GM18505 (cell line): ENCODE measurements around the gene KRT3.
"Not testable (repeated sequence)": the region's sequence is repeated elsewhere in the genome, so short reads cannot be mapped to it uniquely, and the experiment has no call there.

Source experiments
- ATAC-seq: cut with Tn5 transposase; IDR thresholded peaks from one replicate; pipeline ENCODE4 v1.9.1; 2021; ENCODE audit not compliant: unreplicated experiment
- POLR2A ChIP-seq: IDR thresholded peaks from 4 replicates; pipeline ENCODE4 v1.6.1; 2011; ENCODE audit warnings: borderline replicate concordance; ENCODE audit not compliant: insufficient read depth, insufficient read length; ENCODE audit errors: extremely low read depth

Gene KRT3

DNA sequence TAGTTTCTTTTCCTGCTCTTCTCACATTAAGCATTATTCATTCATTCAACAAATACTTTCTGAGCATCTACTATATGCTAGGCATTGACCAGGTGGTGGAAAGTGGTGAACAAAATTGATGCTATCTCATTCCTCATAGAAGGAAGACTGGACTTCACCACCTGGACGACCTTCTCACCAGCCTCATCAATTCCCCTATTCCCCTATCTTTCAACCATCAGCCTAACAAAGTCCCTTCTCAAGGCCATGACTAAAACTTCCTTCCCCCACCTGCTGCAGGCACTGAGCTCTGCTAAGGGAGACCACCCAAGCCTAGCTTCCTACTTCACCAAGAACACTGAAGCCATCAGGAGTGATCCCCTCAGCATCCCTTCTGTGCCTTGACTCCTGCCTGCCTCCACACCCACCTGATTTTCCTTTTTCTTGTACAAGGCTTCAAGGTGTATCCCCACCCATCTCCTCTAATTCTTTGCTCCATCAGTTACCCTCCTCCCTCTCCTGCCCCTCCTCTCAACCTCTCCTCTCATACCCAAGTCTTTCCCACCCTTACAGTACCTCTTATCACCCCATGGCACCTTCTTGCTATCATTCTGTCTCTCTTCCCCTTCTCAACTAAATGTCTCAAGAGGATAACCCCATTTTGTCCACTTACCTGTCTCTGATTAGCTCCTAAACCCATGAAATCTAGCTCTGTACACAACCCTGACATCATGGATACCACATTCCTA, 38.3 kb downstream of the KRT3 start:
- no peak for TF ChIP-seq POLR2A
- ATAC-seq: no peak

DNA sequence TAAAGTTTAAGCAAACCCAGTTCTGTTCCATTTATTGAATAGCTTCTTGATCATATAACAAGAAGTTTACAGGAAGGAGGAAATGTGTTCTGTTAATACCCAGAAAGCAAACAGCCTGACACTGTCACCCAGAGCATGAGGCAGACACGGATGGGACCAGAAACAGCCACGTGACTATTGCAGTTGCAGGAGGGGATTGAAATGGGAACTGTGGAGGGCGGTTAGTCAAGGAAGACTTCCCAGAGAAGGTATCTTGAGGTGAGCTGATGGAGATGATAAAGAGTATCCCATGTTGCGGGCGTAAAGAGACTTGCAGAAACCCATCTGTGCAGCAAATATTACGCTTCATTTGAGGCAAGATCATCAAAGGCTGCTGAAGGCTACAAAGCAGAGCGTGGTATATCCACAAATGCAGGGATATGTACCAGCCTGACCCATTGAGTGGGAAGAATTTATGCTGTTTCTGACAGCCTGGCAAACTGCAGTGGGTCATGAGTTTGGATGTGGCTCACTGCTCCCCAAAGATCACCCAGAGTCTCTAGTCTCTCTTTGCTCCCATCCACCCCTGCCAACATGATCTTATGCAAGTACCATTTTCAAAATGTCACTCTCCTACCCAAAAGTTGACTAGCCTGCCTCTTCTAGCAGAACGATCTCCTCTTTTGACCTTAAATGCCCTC, 39.5 kb downstream of the KRT3 start:
- no peak for TF ChIP-seq POLR2A
- ATAC-seq: no peak

DNA sequence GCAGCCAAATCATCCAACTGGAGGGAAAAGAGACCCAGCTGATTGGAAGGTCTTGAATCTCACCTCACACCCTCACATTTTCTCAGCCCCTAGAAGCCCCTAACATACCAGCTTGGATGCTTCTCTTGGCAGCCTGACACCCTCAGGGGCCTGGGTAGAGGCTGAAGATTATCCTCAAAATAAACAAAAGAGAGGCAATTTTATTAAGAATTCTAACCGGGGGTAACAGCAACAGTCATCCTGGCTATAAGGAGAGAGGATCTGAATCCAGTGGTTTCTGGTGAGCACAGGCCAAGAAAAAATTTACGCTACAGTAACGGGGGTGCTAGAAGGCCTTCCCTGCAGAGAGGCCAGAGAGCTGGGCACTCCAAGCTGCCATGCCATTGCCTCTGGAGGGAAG, 40.4 kb downstream of the KRT3 start:
- TF ChIP-seq POLR2A: no peak
- ATAC-seq: no peak

DNA sequence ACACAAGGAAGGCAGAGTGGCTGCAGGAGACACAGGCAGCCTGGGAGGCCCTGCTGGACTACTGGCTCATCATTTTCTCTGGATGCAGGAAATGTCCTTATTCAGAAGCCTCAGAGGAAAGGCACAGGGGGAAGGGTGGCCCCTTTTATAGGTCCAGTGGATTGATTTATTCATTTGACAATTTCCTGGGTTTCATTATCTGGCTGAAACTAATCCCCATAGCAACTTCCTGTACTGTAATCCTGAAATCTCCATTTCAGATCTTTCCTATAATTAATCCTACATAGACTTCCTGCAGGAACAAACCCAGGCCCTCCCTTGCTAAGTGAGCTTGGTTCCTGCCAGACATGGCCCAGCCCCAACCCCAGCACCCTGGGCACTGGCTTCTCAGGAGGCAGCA, 41.8 kb downstream of the KRT3 start:
- ATAC-seq: no peak
- TF ChIP-seq POLR2A: no peak

DNA sequence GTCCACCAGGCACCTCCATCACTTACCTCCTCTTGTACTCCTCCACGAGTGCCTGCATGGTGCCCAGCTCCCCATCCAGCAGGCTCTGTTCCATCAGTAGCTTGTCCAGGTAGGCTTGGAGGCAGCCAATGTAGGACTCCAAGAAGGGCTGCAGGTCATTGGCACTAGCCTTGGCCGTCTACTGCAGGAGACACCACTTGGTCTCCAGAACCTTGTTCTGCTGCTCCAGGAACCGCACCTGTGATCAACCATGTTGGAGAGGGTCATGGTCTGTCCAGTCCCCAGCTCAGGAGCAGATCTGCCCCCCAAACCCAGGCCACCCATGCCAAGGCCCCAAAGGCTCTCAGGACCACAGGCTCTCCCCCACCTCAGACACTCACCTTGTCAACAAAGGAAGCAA, 42.6 kb downstream of the KRT3 start:
- TF ChIP-seq POLR2A: no peak
- ATAC-seq: no peak

DNA sequence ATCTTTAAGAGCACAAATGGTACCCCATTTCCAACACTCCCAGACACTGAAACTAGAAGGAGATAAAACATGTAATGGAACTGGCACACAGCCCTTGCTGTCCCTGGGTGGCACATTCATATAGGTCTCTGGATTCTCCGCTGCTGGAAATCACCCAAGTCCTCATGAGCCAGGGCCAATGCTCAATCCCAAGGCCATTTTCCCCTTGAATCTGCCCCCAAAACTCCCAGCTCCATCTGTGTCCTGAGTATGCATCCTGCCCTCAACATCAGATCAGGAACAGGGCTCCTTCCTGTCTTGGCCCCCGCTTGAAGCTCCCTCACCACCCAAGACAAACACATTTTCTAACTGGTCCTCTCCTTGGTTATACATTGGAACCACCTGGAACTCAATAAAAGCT, 43.4 kb downstream of the KRT3 start:
- ATAC-seq: no peak
- TF ChIP-seq POLR2A: no peak

DNA sequence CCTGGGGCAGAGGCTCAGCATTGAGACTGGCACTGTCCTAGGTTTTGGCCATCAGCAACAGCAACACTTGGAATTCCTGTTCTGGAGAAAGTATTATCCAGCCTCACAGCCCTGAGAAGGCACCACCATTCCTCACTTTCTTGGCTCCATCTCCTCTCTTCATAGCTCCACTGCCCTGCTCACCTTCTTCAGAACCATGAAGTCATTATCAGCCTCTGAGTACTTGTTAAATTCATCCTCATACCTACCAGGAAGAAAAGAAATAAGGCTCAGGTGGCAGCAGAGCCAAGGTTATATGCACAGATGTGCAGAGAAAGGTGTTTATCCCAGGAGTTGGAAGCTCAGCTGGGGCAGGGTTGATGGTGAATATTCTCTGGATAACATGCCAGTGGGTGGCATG, 44.1 kb downstream of the KRT3 start:
- no peak for TF ChIP-seq POLR2A
- ATAC-seq: no peak

DNA sequence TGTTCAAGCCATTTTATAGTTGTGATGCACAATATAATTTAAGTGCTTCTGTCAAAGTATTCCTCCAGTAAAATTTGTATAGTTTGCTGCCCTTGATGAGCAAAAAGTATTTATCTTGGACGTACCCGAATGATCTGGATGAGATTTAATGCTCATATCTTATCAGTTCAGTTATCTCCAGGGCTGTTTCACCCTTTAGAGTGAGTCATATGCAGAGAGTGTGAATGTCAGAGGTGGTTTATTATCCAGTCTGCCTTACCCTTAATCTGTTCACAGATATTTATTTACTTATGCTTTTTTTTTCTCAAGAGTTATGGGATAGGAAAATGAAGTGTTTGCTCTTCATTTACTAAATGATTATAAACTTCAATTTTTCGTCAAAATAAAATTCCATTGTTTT, 45.4 kb downstream of the KRT3 start:
- ATAC-seq: not testable (repeated sequence)

DNA sequence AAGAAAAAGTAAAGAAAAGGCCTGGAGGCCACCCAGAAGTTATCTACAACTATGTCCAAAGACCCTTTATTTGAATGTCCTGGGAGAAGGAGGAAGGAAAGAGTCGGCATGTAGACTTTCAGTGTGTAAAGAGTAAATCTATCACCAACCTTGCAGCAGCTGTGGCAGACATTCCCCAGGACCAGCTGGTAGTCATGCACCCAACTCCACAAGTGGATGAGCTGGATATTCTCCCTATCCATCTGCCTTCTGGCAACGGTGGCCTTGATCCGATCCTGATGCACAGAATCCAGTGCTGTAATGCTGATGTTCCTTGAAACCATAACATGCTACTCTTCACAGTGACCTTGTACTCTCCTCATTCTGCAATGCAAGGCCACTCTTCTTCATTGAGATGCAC, 46.1 kb downstream of the KRT3 start:
- ATAC-seq: no peak

DNA sequence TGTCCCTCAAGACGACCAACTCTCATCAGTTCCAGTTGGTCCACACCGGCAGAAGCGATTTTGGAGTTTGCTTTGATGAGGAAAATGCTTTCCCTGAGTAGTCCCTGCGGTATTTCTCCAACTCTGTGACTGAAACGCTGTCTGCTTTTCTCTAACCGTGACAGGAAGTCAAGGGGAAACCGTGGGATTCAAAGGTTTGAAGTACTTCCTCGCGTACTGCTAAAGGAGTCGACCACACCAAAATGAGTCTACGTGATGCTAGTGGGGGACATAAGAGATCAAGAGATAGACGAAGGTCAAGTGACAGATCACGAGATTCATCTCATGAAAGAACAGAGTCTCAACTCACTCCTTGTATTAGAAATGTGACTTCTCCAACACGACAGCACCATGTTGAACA, 47.3 kb downstream of the KRT3 start:
- TF ChIP-seq POLR2A: no peak
- no peak for ATAC-seq

More for the DNA sequence above, 46.1 kb downstream of the KRT3 start:
- TF ChIP-seq POLR2A: no peak

DNA sequence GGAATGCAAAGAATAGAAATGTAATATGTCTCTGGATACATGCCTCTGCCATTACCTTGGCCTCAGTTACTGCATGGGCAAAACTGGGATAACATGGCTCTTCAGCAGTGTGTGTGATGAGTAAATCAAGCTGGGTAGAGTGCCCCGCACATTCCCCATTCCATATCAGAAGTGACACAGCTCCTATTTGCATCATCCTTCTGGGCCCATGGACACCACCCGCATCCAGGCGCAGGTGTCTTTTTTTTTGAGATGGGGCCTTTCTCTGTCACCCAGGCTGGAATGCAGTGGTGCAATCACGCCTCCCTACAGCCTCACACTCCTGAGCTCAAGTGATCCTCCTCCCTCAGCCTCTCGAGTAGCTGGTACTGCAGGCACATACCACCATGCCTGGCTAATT, 50.4 kb downstream of the KRT3 start:
- ATAC-seq: no peak
- TF ChIP-seq POLR2A: no peak

DNA sequence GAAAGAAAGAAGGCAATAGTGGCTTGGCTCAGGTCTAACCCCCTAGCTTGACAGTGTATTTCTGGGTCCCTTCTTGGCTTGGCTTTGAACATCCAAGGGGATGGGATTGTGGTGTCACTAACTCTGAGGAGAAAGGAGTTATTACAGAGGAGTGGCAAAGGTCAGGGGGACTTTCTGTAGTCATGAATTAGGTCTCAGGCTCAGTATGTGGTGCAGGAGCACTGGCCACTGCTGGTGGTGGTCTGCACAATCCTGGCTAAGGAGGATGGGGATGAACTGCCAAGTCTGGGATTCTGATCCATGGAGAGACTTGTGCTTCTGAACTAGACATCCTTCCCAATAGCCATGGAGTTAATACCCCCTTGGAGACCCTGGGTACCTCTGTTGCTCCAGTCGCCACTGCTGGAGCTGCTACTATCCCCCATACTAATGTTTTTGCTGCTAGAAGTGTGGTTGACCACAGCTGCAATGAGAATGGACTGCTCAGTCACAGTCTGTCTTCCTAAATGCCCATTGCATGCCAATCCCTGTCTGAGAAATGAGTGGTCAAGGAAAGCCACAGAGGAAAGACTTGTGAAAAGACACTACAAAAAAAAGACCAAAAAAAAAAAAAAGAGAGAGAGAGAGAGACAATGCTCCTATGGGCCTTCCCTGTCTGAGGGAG, 51.3 kb downstream of the KRT3 start:
- no peak for ATAC-seq
- TF ChIP-seq POLR2A: no peak

DNA sequence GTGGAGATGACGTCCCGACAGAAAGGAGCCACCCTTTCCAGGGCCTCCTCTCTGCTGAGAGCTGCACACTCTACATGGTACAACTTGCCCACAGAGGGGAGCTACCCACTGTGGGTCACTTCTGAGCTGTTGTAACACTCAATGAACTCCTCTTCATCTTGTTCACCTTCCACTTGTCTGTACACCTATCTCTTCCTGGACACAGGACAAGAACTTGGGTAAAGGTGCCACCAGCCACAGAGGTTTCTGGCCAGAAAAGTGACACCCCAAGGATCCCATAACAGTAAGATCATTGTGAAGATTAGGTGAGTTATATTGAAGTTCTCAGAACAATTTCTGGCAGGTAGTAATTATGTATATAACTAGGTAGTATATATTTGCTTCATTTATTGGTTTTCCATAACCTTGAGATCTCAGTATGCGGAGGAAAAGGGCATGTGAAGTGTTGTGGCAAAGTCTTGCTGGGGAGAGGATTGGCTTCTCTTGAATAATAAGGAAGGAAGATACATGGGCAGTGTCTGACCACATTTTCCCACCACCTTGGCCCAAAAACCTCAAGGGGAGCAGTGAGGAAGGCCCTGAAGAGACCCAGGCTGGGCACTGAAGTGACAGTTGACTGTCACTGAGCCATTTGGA, 53.0 kb downstream of the KRT3 start:
- TF ChIP-seq POLR2A: no peak

DNA sequence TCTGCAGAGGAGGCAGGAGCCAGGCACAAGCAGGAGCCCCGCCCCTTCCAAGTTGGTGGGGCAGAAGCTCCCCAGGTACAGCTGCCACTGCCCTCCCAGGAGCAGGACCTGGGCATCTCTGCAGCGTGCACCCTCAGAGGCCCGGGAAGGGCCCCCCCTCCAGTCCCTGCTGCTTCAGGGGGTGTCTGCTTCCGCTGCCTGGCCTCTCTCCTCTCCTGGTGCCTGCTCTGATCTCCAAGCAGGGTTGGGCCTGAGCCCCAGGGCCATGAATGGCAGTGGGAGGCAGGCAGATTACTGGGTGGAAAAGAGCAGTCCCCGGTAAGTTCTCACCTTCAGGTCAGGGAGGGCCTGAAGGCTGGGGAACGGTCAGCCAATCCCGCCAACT, 53.7 kb downstream of the KRT3 start:
- ATAC-seq: no peak
- no peak for TF ChIP-seq POLR2A

More for the DNA sequence above, 53.0 kb downstream of the KRT3 start:
- no peak for ATAC-seq

DNA sequence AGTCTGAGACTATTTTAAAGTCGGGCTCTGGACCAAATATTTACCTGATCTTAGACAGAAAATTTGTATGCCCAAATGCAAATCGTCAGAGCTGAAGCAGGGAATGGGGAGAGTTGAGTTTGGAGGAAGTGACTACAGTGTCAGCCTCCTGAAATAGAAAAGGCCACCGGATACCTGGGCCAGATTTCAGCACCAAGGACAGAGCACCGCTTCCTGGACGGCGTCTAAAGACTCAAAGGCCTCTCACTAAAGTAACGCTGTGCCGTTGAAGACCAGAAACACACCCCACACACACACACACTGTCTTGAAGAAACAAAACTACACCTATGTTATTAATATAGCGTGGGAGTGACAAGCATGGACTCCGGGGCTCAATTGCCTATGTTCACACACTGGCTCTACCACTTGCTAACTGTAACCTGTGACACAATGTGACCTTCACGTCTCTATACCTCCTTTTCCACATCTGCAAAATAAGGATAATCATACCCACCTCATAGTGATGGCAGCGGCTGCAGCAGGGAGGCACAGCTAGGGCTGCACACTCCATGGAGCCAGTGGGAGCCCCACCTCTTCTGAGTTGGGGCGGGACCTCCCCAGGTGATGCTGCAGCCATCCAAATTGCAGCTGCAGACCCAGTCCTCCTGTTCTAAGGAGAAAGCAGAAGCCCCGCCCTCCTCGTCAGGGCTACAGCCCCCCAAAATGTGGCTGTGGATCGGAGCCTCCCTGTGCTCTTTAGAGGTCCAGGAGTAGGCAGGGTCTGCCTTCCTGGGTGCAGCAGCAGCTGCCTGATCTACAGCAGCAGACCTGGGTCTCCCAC, 54.3 kb downstream of the KRT3 start:
- ATAC-seq: no peak
- TF ChIP-seq POLR2A: no peak
